ENCODE measurements around the gene PTPA.

DNA sequence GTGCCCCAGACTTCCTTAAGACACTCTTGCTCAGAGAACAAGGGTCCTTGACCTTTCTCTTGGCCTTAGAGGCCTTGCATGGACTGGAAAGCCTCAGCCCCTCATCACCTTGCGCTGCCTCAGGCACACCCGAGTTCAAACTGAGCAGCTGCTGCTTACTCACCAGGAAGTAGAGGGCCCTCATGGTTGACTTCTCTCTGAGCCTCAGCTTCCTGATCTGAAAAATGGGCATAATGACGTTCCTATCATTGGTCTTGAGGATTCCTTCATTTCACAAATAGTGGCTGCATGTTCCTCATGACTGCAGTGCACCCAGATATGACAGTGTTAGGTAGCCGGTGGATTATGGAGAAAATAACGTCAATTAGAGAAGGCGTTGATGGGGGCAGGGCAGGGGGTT is 38.2 kb downstream of the PTPA start:
- TF ChIP-seq POLR2A (IDR thresholded peaks at IDR 0.05): no peak
- TF ChIP-seq, protein P1, sequence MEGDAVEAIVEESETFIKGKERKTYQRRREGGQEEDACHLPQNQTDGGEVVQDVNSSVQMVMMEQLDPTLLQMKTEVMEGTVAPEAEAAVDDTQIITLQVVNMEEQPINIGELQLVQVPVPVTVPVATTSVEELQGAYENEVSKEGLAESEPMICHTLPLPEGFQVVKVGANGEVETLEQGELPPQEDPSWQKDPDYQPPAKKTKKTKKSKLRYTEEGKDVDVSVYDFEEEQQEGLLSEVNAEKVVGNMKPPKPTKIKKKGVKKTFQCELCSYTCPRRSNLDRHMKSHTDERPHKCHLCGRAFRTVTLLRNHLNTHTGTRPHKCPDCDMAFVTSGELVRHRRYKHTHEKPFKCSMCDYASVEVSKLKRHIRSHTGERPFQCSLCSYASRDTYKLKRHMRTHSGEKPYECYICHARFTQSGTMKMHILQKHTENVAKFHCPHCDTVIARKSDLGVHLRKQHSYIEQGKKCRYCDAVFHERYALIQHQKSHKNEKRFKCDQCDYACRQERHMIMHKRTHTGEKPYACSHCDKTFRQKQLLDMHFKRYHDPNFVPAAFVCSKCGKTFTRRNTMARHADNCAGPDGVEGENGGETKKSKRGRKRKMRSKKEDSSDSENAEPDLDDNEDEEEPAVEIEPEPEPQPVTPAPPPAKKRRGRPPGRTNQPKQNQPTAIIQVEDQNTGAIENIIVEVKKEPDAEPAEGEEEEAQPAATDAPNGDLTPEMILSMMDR (IDR thresholded peaks at IDR 0.05): no peak

All from breast epithelium (tissue), 3 donors.